Liver (tissue), 9 donors: Measurements from ENCODE around the gene RIN1. TPM values are rescaled to one million over a fixed set of nuclear protein-coding genes. Genes with fewer than 3 reads are reported as not detected.

ENCODE experiments used
- DNase-seq: peaks from one replicate; pipeline ENCODE4 v3.0.0-alpha.2; 2017; ENCODE audit warnings: low spot score
- H3K27ac ChIP-seq, 2 donors: one replicate each; pipeline ENCODE4 v1.7.0; 2013; ENCODE audit warnings: inconsistent platforms in 2 of 2, low read length in 2 of 2, control low read depth in 1 of 2, low read depth in 1 of 2, mild to moderate bottlenecking in 1 of 2
- H3K27me3 ChIP-seq, 4 donors: one replicate each; pipeline versions ENCODE4 v1.6.1 to v1.7.0; 2013; ENCODE audit warnings: low read length in 3 of 4, inconsistent platforms in 1 of 4, mild to moderate bottlenecking in 1 of 4, moderate library complexity in 1 of 4; ENCODE audit not compliant: control insufficient read depth in 4 of 4, insufficient read depth in 4 of 4
- H3K36me3 ChIP-seq, 4 donors: one replicate each; pipeline versions ENCODE4 v1.6.1 to v1.7.0; 2013; ENCODE audit warnings: low read length in 3 of 4, mild to moderate bottlenecking in 3 of 4, low read depth in 1 of 4, moderate library complexity in 1 of 4; ENCODE audit not compliant: control insufficient read depth in 4 of 4, insufficient read depth in 3 of 4
- H3K4me1 ChIP-seq, 4 donors: one replicate each; pipeline versions ENCODE4 v1.6.1 to v1.7.0; 2013; ENCODE audit warnings: low read length in 3 of 4, mild to moderate bottlenecking in 3 of 4, moderate library complexity in 1 of 4; ENCODE audit not compliant: control insufficient read depth in 4 of 4, insufficient read depth in 4 of 4
- H3K4me3 ChIP-seq, 3 donors: one replicate each; pipeline versions ENCODE4 v1.6.1 to v1.7.0; 2013; ENCODE audit warnings: low read length in 3 of 3, control low read depth in 1 of 3, low read depth in 1 of 3, mild to moderate bottlenecking in 1 of 3
- H3K9ac ChIP-seq, 2 donors: one replicate each; pipeline ENCODE4 v1.7.0; 2013; ENCODE audit warnings: low read length in 2 of 2, mild to moderate bottlenecking in 2 of 2, moderate library complexity in 2 of 2, control low read depth in 1 of 2, low read depth in 1 of 2
- H3K9me3 ChIP-seq, 4 donors: one replicate each; pipeline versions ENCODE4 v1.6.1 to v1.7.0; 2013; ENCODE audit warnings: low read length in 3 of 4; ENCODE audit not compliant: control insufficient read depth in 4 of 4
- ATF3 ChIP-seq: IDR thresholded peaks from 2 replicates; pipeline ENCODE4 v1.6.1; 2016; ENCODE audit warnings: antibody characterized with exemption
- EGR1 ChIP-seq, 2 donors: IDR thresholded peaks; 2 replicates each; pipeline ENCODE4 v1.6.1; 2016 to 2018; ENCODE audit warnings: antibody characterized with exemption in 2 of 2, low read depth in 2 of 2
- FOXA1 ChIP-seq: IDR thresholded peaks from 2 replicates; pipeline ENCODE4 v1.6.1; 2016; ENCODE audit warnings: antibody characterized with exemption
- FOXA2 ChIP-seq: IDR thresholded peaks from 2 replicates; pipeline ENCODE4 v1.6.1; 2016; ENCODE audit warnings: antibody characterized with exemption
- GABPA ChIP-seq, 2 donors: IDR thresholded peaks in 1 of 2; conservative IDR thresholded peaks in 1 of 2; 2 replicates each; pipeline ENCODE4 v1.6.1; 2016; ENCODE audit warnings: antibody characterized with exemption in 2 of 2, mild to moderate bottlenecking in 1 of 2, moderate library complexity in 1 of 2
- HNF4A ChIP-seq, 2 donors: conservative IDR thresholded peaks; 2 replicates each; pipeline ENCODE4 v1.6.1; 2016; ENCODE audit warnings: antibody characterized with exemption in 2 of 2, mild to moderate bottlenecking in 2 of 2
- HNF4G ChIP-seq: IDR thresholded peaks from 2 replicates; pipeline ENCODE4 v1.6.1; 2016; ENCODE audit warnings: antibody characterized with exemption
- JUND ChIP-seq, 2 donors: IDR thresholded peaks; 2 replicates each; pipeline ENCODE4 v1.6.1; 2016; ENCODE audit warnings: antibody characterized with exemption in 2 of 2
- MAX ChIP-seq: IDR thresholded peaks from 2 replicates; pipeline ENCODE4 v1.6.1; 2016; ENCODE audit warnings: antibody characterized with exemption
- NR2F2 ChIP-seq: IDR thresholded peaks from 2 replicates; pipeline ENCODE4 v1.6.1; 2016; ENCODE audit warnings: antibody characterized with exemption
- RAD21 ChIP-seq, 2 donors: IDR thresholded peaks; 2 replicates each; pipeline ENCODE4 v1.6.1; 2016; ENCODE audit warnings: antibody characterized with exemption in 2 of 2, mild to moderate bottlenecking in 2 of 2
- REST ChIP-seq: IDR thresholded peaks from 2 replicates; pipeline ENCODE4 v1.6.1; 2016; ENCODE audit warnings: antibody characterized with exemption, mild to moderate bottlenecking
- RXRA ChIP-seq, 2 donors: IDR thresholded peaks; 2 replicates each; pipeline ENCODE4 v1.6.1; 2017 to 2018; ENCODE audit warnings: antibody characterized with exemption in 2 of 2, mild to moderate bottlenecking in 1 of 2
- SP1 ChIP-seq: IDR thresholded peaks from 2 replicates; pipeline ENCODE4 v1.6.1; 2018; ENCODE audit warnings: antibody characterized with exemption, mild to moderate bottlenecking
- TAF1 ChIP-seq: conservative IDR thresholded peaks from 2 replicates; pipeline ENCODE4 v1.6.1; 2016; ENCODE audit warnings: antibody characterized with exemption, mild to moderate bottlenecking
- YY1 ChIP-seq: IDR thresholded peaks from 2 replicates; pipeline ENCODE4 v1.6.1; 2016; ENCODE audit warnings: antibody characterized with exemption, mild to moderate bottlenecking
- WGBS: extraction: QIAGEN DNeasy Blood & Tissue Kit; methylation state at CpG from one replicate; pipeline ENCODE4 v1.1.7; 2013; 5-methylcytosine and 5-hydroxymethylcytosine counted together
- polyA plus RNA-seq, 2 donors: library from polyadenylated mRNA; stranded (reverse) in 1 of 2; unstranded in 1 of 2; fragments of 200-250 nt in 1 of 2; fragments of >200 nt in 1 of 2; fragmentation: Nextera tagmentation in 1 of 2; extraction: Ambion mirVana in 1 of 2; gene quantifications; one replicate each; pipeline versions ENCODE4 v1.2.1 to v1.2.3, GENCODE V29; 2013 to 2015
- total RNA-seq, 2 donors: library from RNA; depleted of rRNA; stranded (reverse); fragments of >200 nt; gene quantifications; one replicate each; pipeline ENCODE4 v1.2.3, GENCODE V29; 2014
- TF ChIP-seq, protein P1 (sequence below): fragments of 150-350 bp; IDR thresholded peaks from 2 replicates; pipeline ENCODE4 v1.5.1; 2017; ENCODE audit warnings: improper control_type of control experiment, low read depth, low read length; ENCODE audit not compliant: missing input control
- TF ChIP-seq, protein P2 (sequence below): IDR thresholded peaks from 2 replicates; pipeline ENCODE4 v1.6.1; 2016; ENCODE audit warnings: antibody characterized with exemption
- donor health status: healthy.
- donor health status: healthy.
- donor health status: healthy.
- donor health status: healthy.
- donor health status: healthy.

Gene RIN1
- total and polyA plus RNA-seq, 4 donors, result 0.11 to 1.1 (median 0.53) TPM

GRCh38 chr11:66291706-66292542 lies 44.3 kb downstream of the RIN1 start, which contains the start of gene TMEM151A:
TMEM151A (plus strand) TSS chr11:66291894; CDS start chr11:66292014, 120 bp downstream.
- peaks cover 19 to 33% (median 25%) of the 10 kb centered on the region in 4 donors for H3K4me1 ChIP-seq
- TF ChIP-seq NR2F2 (no peak), RAD21 (IDR thresholded peaks at IDR 0.05) (no peak), HNF4G (no peak), TAF1 (no peak), HNF4A (conservative IDR thresholded peaks at IDR 0.05) (no peak), MAX (no peak), ATF3 (no peak), RXRA (IDR thresholded peaks at IDR 0.05) (no peak), GABPA (IDR thresholded peaks at IDR 0.05 in 1 of 2, conservative IDR thresholded peaks at IDR 0.05 in 1 of 2) (no peak), SP1 (no peak), FOXA1 (no peak), FOXA2 (no peak), EGR1 (IDR thresholded peaks at IDR 0.05; ENCODE audit: low read depth in 2 of 2) (no peak), REST (no peak), JUND (IDR thresholded peaks at IDR 0.05) (no peak), YY1 (no peak)
- TF ChIP-seq, protein P1, sequence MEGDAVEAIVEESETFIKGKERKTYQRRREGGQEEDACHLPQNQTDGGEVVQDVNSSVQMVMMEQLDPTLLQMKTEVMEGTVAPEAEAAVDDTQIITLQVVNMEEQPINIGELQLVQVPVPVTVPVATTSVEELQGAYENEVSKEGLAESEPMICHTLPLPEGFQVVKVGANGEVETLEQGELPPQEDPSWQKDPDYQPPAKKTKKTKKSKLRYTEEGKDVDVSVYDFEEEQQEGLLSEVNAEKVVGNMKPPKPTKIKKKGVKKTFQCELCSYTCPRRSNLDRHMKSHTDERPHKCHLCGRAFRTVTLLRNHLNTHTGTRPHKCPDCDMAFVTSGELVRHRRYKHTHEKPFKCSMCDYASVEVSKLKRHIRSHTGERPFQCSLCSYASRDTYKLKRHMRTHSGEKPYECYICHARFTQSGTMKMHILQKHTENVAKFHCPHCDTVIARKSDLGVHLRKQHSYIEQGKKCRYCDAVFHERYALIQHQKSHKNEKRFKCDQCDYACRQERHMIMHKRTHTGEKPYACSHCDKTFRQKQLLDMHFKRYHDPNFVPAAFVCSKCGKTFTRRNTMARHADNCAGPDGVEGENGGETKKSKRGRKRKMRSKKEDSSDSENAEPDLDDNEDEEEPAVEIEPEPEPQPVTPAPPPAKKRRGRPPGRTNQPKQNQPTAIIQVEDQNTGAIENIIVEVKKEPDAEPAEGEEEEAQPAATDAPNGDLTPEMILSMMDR, result no peak
- TF ChIP-seq, protein P2, sequence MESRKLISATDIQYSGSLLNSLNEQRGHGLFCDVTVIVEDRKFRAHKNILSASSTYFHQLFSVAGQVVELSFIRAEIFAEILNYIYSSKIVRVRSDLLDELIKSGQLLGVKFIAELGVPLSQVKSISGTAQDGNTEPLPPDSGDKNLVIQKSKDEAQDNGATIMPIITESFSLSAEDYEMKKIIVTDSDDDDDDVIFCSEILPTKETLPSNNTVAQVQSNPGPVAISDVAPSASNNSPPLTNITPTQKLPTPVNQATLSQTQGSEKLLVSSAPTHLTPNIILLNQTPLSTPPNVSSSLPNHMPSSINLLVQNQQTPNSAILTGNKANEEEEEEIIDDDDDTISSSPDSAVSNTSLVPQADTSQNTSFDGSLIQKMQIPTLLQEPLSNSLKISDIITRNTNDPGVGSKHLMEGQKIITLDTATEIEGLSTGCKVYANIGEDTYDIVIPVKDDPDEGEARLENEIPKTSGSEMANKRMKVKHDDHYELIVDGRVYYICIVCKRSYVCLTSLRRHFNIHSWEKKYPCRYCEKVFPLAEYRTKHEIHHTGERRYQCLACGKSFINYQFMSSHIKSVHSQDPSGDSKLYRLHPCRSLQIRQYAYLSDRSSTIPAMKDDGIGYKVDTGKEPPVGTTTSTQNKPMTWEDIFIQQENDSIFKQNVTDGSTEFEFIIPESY, result no peak
- DNase-seq, result no peak

More at GRCh38 chr11:66291706-66292542, 44.3 kb downstream of the RIN1 start, which contains the start of gene TMEM151A:
- no peaks in the 10 kb centered on the region for H3K9me3 ChIP-seq
- H3K9ac ChIP-seq, result no peak within 1 kb of the TSS
- WGBS, result 2% methylated on average over 95 of the region's 95 CpGs
- peaks cover 0 to 5% (median 0%) of the 10 kb centered on the region in 4 donors for H3K27me3 ChIP-seq
- no peak within 1 kb of the TSS for H3K27ac ChIP-seq
- H3K4me3 ChIP-seq, result peak within 1 kb of the TSS in 1 of 3 donors; percentile 47
- H3K36me3 ChIP-seq, result no peaks in the 10 kb centered on the region
